Measurements from ENCODE around the gene OGDH.
"Not testable (repeated sequence)": the region's sequence is repeated elsewhere in the genome, so short reads cannot be mapped to it uniquely, and the experiment has no call there.

Gene OGDH

DNA sequence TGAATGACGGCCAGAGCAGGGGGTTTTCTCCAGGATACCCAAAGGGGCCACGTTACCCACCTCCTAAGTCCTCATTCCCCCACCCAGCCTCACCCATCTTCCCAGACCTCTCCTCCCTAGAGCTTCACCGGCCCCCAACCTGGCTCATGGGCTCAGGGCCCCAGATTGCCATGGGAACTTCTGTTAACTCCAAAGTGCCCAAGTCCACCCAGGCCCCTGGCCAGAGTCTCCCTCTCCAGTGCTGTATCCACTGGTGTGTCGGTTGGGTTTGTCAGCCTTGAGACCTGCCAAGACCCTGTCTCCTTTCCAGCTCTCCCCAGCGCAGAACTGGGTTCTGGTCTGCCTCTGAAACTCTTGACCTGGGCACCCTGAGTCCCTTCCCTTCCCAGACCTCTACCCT lies 105.1 kb downstream of the OGDH start:
- DNase-seq (no peak), ATAC-seq (replicated peaks) (no peak)
- Mint-ChIP-seq H3K4me1 (peaks cover 3 to 12% of the 10 kb centered on the region in 2 donors), H3K27me3 (no peaks in the 10 kb centered on the region), H3K36me3 (peaks cover 31 to 36% of the 10 kb centered on the region in 2 donors), H3K27ac (no peak overlapping the region), H3K9me3 (no peaks in the 10 kb centered on the region), H3K4me3 (peak overlapping the region in 1 of 2 donors; percentile 1)

DNA sequence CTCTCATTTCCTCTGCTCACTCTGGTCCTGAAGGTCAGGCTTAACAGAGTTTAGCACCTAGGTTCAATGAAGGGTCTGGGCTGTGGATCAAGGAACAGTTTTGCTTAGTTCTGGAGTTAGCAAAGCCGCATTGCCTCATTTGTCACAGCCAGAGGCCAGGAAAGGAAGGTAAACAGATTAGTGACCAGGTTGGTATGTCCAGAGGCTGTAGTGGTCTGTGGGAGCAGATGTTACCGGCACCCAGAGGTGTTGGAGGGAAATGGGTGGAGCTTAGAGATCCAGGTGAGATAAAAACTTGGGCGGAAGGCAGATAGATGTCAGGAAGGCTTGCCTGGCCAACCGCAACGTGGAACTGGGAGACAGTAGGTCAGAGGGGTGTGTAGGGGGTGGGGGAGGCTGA lies 105.6 kb downstream of the OGDH start:
- H3K27me3 Mint-ChIP-seq = no peaks in the 10 kb centered on the region
- peak overlapping the region in 1 of 2 donors; percentile 1 for H3K4me3 Mint-ChIP-seq
- no peak overlapping the region for H3K27ac Mint-ChIP-seq
- DNase-seq (no peak), ATAC-seq (replicated peaks) (no peak)
- peaks cover 3 to 12% of the 10 kb centered on the region in 2 donors for H3K4me1 Mint-ChIP-seq
- H3K36me3 Mint-ChIP-seq = peaks cover 26 to 33% of the 10 kb centered on the region in 2 donors
- H3K9me3 Mint-ChIP-seq = no peaks in the 10 kb centered on the region

- Mint-ChIP-seq H3K4me1 (peaks cover 3 to 12% of the 10 kb centered on the region in 2 donors), H3K27ac (no peak overlapping the region), H3K27me3 (no peaks in the 10 kb centered on the region), H3K36me3 (peaks cover 19 to 24% of the 10 kb centered on the region in 2 donors), H3K4me3 (no peak overlapping the region), H3K9me3 (no peaks in the 10 kb centered on the region)
- DNase-seq (no peak), ATAC-seq (replicated peaks) (no peak)
These were observed 106.7 kb downstream of the OGDH start for GRCh38 chr7:44713141-44713540.

DNA sequence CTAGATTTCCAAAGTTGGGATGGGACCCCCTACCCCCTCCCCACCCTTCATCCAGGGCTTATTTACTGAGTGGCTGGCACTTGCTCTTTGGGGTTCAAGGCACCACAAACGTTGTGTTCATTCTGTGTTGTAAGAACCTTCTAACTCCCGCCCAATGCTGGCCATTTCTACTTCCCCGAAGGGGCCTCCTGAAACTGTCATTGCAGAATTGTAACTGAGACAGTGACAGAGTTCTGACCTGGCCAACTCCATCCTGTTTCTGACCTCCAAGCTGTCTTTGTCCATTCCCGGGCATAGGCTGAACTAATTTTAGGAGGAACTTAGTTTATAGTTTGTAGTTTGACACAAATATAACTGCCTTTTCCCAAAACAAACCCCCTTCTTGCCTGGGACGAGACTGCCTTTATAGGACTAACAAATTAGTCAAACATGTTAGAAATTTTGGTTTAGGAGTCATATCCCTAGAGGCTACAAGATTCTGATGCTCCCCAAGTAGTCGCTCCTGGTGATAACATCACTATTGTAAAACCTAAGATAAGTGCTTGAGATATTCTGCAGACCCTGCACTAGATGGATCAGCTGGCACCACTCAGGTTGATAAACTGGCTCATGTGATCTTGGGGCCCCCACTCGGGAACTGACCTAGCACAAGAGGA lies 107.4 kb downstream of the OGDH start:
- H3K27me3 Mint-ChIP-seq = no peaks in the 10 kb centered on the region
- H3K36me3 Mint-ChIP-seq = peaks cover 17% of the 10 kb centered on the region in 2 donors
- no peaks in the 10 kb centered on the region for H3K9me3 Mint-ChIP-seq
- H3K27ac Mint-ChIP-seq = no peak overlapping the region
- H3K4me1 Mint-ChIP-seq = peaks cover 3 to 9% of the 10 kb centered on the region in 2 donors
- DNase-seq (no peak), ATAC-seq (replicated peaks) (no peak)
- H3K4me3 Mint-ChIP-seq = no peak overlapping the region

DNA sequence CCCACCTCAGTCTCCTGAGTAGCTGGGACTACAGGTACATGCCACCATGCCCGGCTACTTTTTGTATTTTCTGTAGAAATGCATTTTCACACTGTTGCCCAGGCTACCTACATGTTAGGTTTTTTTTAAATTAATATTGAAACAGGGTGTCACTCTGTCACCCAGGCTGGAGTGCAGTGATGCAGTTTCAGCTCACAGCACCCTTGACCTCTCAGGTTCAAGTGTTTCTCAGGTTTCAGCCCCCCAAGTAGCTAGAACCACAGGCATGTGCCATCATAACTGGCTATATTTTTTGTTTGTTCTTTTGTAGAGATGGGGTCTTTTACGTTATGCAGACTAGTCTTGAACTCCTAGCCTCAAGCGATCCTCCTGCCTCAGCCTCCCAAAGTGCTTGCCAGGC lies 109.8 kb downstream of the OGDH start:
- Mint-ChIP-seq H3K4me3 (no peak overlapping the region), H3K36me3 (no peaks in the 10 kb centered on the region)
- no peak for ATAC-seq (replicated peaks)

GRCh38 chr7:44720301-44720700 lies 113.9 kb downstream of the OGDH start:
- Mint-ChIP-seq H3K4me3 (no peak overlapping the region), H3K4me1 (no peaks in the 10 kb centered on the region), H3K36me3 (peaks cover 0 to 2% of the 10 kb centered on the region in 2 donors), H3K27ac (no peak overlapping the region), H3K27me3 (no peaks in the 10 kb centered on the region), H3K9me3 (peaks cover 3 to 6% of the 10 kb centered on the region in 2 donors)
- no peak for DNase-seq
- no peak for ATAC-seq (replicated peaks)

More for the DNA sequence above, 109.8 kb downstream of the OGDH start:
- no peak for DNase-seq
- Mint-ChIP-seq H3K9me3 (peaks cover 0 to 4% of the 10 kb centered on the region in 2 donors), H3K27ac (no peak overlapping the region), H3K27me3 (no peaks in the 10 kb centered on the region), H3K4me1 (peaks cover 0 to 3% of the 10 kb centered on the region in 2 donors)

DNA sequence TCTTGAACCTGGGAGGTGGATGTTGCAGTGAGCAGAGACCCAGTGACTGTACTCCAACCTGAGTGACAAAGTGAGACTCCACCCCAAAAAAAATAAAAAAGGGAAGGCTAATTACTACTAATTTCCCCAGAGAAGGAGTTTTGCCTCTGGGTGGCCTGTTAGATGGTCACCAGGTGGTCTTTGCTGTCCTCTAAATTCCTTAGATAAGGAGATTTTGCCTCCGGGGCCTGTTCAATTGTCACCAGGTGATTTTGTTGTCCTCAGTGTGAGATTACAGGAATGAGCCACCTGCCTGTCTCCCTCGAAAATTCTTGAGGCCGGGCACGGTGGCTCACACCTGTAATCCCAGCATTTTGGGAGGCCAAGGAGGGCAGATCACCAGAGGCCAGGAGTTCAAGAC lies 117.8 kb downstream of the OGDH start:
- H3K27ac Mint-ChIP-seq = no peak overlapping the region
- H3K4me1 Mint-ChIP-seq = peaks cover 0 to 6% of the 10 kb centered on the region in 2 donors
- DNase-seq (no peak), ATAC-seq (replicated peaks) (no peak)
- H3K9me3 Mint-ChIP-seq = peaks cover 3 to 6% of the 10 kb centered on the region in 2 donors
- H3K36me3 Mint-ChIP-seq = peaks cover 0 to 2% of the 10 kb centered on the region in 2 donors
- H3K4me3 Mint-ChIP-seq = no peak overlapping the region
- H3K27me3 Mint-ChIP-seq = peaks cover 0 to 6% of the 10 kb centered on the region in 2 donors

DNA sequence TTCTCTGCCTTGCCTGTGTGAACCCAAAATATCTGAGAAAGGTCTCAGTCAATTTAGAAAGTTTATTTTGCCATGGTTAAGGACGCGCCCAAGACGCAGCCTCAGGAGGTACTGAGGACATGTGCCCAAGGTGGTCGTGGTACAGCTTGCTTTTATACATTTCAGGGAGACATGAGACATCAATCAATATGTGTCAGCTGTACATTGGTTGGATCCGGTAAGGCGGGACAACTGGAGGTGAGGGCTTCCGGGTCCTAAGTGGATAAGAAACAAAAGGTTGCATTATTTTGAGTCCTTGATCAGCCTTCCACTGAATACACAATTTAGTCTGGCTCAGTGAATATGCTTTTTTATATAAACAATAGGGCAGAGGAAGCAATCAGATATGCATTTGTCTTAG lies 119.8 kb downstream of the OGDH start:
- ATAC-seq (replicated peaks); H3K9me3 Mint-ChIP-seq; DNase-seq; H3K27ac Mint-ChIP-seq; H3K4me3 Mint-ChIP-seq; H3K36me3 Mint-ChIP-seq; H3K27me3 Mint-ChIP-seq: not testable (repeated sequence)
- H3K4me1 Mint-ChIP-seq = peaks cover 5 to 13% of the 10 kb centered on the region in 2 donors

DNA sequence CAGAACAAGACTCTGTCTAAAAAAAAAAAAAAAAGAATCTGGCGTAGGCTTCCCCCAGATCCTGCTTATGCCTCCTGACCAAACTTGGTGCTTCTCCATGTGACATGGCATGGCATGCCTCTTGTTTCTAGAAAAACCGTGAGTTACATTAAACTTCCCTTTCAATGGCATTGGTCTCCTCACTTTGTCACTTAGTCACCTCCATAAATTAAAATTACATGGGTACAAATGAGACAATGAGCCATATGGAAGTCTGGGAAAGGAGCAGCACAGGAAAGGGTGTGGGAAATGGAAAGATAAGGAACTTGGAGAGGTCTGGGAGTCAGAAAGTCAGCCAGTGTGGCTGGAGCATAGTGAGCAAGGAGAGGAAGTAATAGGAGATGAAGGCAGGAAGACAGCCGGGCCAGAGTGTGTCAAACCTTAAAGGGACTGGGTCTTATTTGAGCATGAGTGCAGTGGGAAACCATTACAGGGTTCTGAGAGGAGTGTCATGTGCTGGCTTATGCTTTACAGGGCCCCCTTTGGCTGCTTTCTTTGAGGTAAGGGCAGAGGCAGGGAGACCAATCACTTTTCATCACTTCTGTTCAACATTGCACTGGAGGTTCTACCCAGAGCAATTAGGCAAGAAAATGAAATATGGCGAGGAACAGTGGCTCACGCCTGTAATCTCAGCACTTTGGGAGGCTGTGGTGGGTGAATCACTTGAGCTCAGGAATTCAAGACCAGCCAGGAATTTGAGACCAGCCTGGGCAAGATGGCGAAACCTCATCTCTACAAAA lies 120.9 kb downstream of the OGDH start:
- ATAC-seq (replicated peaks) (no peak), DNase-seq (no peak)
- Mint-ChIP-seq H3K4me1 (peaks cover 5 to 13% of the 10 kb centered on the region in 2 donors), H3K27me3 (peaks cover 0 to 6% of the 10 kb centered on the region in 2 donors), H3K27ac (no peak overlapping the region), H3K9me3 (no peaks in the 10 kb centered on the region), H3K4me3 (no peak overlapping the region), H3K36me3 (no peaks in the 10 kb centered on the region)

DNA sequence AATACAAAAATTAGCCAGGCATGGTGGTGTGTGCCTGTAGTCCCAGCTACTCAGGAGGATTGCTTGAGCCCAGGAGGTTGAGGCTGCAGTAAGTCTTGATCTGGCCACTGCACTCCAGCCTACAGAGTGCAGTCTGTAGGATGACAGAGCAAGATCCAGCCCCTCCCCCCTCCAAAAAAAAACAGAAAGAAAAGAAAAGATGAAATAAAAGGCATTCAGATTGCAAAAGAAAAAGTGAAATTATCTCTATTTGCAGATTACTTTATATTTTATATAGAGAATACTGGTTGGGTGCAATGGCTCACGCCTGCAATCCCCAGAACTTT lies 121.5 kb downstream of the OGDH start:
- H3K4me1 Mint-ChIP-seq = peaks cover 5 to 13% of the 10 kb centered on the region in 2 donors
- no peaks in the 10 kb centered on the region for H3K9me3 Mint-ChIP-seq
- no peak overlapping the region for H3K27ac Mint-ChIP-seq
- ATAC-seq (replicated peaks) = no peak
- peaks cover 0 to 6% of the 10 kb centered on the region in 2 donors for H3K27me3 Mint-ChIP-seq
- no peak for DNase-seq
- no peaks in the 10 kb centered on the region for H3K36me3 Mint-ChIP-seq
- H3K4me3 Mint-ChIP-seq = no peak overlapping the region

DNA sequence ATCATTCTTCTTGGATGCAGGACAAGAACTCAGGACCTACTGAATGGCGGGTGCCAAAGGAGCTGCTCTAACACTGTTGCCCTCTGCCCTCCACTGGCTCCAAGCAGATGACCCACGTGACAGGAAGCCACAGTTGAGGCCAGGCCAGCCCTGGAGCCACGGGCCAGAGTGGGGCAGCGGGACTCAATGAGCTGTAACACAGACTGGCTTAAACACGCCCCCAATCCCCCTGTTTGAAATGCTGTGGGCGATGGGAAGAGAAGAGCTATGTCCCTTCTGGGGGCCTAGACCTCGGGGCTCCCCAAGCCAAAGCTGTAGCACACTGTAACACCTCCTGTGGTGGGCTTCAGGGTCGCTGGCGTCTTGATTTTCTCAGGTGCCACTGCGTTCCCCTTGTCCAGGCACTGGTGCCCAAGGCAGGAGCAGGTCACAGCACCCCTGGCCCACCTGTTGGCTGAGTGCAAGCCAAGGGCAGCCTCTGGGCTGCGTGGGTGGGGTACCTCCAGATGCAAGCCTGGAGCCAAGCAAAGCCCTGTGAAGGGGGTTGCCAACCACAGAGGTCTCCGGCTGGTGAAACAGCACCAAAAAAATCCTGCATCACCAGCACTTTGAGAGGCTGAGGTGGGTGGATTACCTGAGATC lies 123.6 kb downstream of the OGDH start:
- no peak overlapping the region for H3K27ac Mint-ChIP-seq
- H3K27me3 Mint-ChIP-seq = peaks cover 0 to 6% of the 10 kb centered on the region in 2 donors
- H3K9me3 Mint-ChIP-seq = peaks cover 0 to 2% of the 10 kb centered on the region in 2 donors
- ATAC-seq (replicated peaks) (no peak), DNase-seq (no peak)
- H3K4me1 Mint-ChIP-seq = peaks cover 12 to 18% of the 10 kb centered on the region in 2 donors
- no peaks in the 10 kb centered on the region for H3K36me3 Mint-ChIP-seq
- H3K4me3 Mint-ChIP-seq = no peak overlapping the region

- H3K4me3 Mint-ChIP-seq; DNase-seq; H3K27ac Mint-ChIP-seq; H3K36me3 Mint-ChIP-seq; ATAC-seq (replicated peaks); H3K9me3 Mint-ChIP-seq; H3K27me3 Mint-ChIP-seq: not testable (repeated sequence)
- peaks cover 23% of the 10 kb centered on the region in 2 donors for H3K4me1 Mint-ChIP-seq
These were observed 126.5 kb downstream of the OGDH start for GRCh38 chr7:44732971-44733370.

DNA sequence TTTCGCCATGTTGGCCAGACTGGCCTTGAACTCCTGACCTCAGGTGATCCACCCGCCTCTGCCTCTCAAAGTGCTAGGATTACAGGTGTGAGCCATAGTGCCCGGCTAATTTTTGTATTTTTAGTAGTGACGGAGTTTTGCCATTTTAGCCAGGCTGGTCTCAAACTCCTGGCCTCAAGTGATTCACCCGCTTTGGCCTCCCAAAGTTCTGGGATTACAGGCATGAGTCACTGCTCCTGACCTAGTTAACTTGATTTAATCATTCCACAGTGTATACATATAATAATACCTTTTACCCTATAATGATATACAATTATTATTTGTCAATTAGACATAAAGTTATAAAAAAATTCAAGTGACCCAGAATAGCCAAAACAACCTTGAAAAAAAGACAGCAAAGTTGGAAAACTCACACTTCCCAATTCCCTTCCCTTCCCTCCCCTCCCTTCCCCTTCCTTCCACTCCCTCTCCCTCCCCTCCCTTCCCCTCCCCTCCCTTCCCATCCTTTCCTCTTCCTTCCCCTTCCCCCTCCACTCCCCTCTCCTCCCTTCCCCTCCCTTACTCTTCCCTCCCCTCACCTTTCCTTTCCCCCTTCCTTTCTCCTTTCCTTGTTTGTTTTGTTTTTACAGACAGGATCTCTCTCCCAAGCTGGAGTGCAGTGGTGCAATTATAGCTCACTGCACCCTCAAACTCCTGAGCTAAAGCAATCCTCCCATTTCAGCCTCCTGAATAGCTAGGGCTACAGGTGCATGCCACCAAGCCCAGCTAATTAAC lies 127.5 kb downstream of the OGDH start:
- no peak for ATAC-seq (replicated peaks)
- no peak overlapping the region for H3K4me3 Mint-ChIP-seq
- no peak for DNase-seq
- peak overlapping the region; percentile 37 for H3K27ac Mint-ChIP-seq
- peaks cover 0 to 2% of the 10 kb centered on the region in 2 donors for H3K9me3 Mint-ChIP-seq
- H3K4me1 Mint-ChIP-seq = peaks cover 25 to 26% of the 10 kb centered on the region in 2 donors
- no peaks in the 10 kb centered on the region for H3K27me3 Mint-ChIP-seq
- no peaks in the 10 kb centered on the region for H3K36me3 Mint-ChIP-seq

All from stimulated activated naive B cell treated with anti-CD40 and anti-IgM and Interleukin-4, amounts not matched to agents 10 μg/mL and 1 μg/mL and 100 μg/mL, for 72 hours (primary cell).